HepG2 (cell line): ENCODE results near the gene ISG20. TPM values are rescaled to one million over a fixed set of nuclear protein-coding genes. Genes with fewer than 3 reads are reported as not detected.
A peak's percentile ranks its signal among the peaks of the same experiment; 100 is the strongest.

Experiments used
- CBX5 ChIP-seq: sonication (generic); formaldehyde crosslinking; IDR thresholded peaks from 2 replicates; pipeline ENCODE4 v1.4.0; 2020; ENCODE audit warnings: missing genetic modification reagents, borderline replicate concordance
- CENPT ChIP-seq: sonication (generic); formaldehyde crosslinking; IDR thresholded peaks from 2 replicates; pipeline ENCODE4 v1.8.0; 2022; ENCODE audit warnings: low read depth, mild to moderate bottlenecking, moderate library complexity, missing genetic modification reagents
- DBP ChIP-seq: sonication (generic); formaldehyde crosslinking; IDR thresholded peaks from 2 replicates; pipeline ENCODE4 v1.4.0; 2020; ENCODE audit warnings: missing genetic modification reagents; ENCODE audit errors: not compliant biosample characterization
- MYPOP ChIP-seq: sonication (generic); formaldehyde crosslinking; IDR thresholded peaks from 2 replicates; pipeline ENCODE4 v1.8.1; 2023; ENCODE audit warnings: mild to moderate bottlenecking, moderate library complexity, missing genetic modification reagents
- PHF8 ChIP-seq: sonication (generic); formaldehyde crosslinking; IDR thresholded peaks from 2 replicates; pipeline ENCODE4 v1.5.0; 2020; ENCODE audit warnings: missing genetic modification reagents
- SMAD1 ChIP-seq: sonication (generic); formaldehyde crosslinking; IDR thresholded peaks from 2 replicates; pipeline ENCODE4 v1.4.0; 2020; ENCODE audit warnings: missing genetic modification reagents, low read depth, mild to moderate bottlenecking, borderline replicate concordance
- SP1 ChIP-seq, 2 experiments: fragments of 450-650 bp in 1 of 2; sonication (generic) in 1 of 2; formaldehyde crosslinking in 1 of 2; IDR thresholded peaks; 2 replicates each; pipeline versions ENCODE4 v1.4.0 to v1.6.1; 2016 to 2020; ENCODE audit warnings: missing genetic modification reagents in 1 of 2
- TCF7 ChIP-seq: sonication (generic); IDR thresholded peaks from 2 replicates; pipeline ENCODE4 v1.6.1; 2016; ENCODE audit warnings: antibody characterized with exemption, low read depth
- TMF1 ChIP-seq: sonication (generic); formaldehyde crosslinking; IDR thresholded peaks from 2 replicates; pipeline ENCODE4 v1.8.1; 2022; ENCODE audit warnings: low read depth, missing genetic modification reagents
- ZNF646 ChIP-seq: sonication (generic); formaldehyde crosslinking; IDR thresholded peaks from 2 replicates; pipeline ENCODE4 v1.9.0; 2021; ENCODE audit warnings: mild to moderate bottlenecking, missing genetic modification reagents
- polyA plus RNA-seq, 8 experiments: library from polyadenylated mRNA; depleted of rRNA in 3 of 8; stranded (reverse) in 7 of 8; unstranded in 1 of 8; fragments of >200 nt; fragmentation: Illumina TruSeq in 4 of 8; extraction: Trizol in 4 of 8; gene quantifications; 2 replicates each; pipeline versions ENCODE4 v1.2.1 to v1.2.3, GENCODE V29; 2011 to 2016; ENCODE audit warnings: low read depth in 4 of 8, missing spikeins in 1 of 8, mixed read lengths in 1 of 8; ENCODE audit not compliant: insufficient read depth in 1 of 8
- total RNA-seq, 5 experiments: library from RNA; depleted of rRNA; stranded (reverse); fragments of >200 nt; fragmentation: Illumina TruSeq; extraction: Trizol; gene quantifications; 2 replicates each; pipeline ENCODE4 v1.2.3, GENCODE V29; 2016; ENCODE audit warnings: low read depth in 1 of 5
- TF ChIP-seq, protein P1 (sequence below): sonication (generic); formaldehyde crosslinking; IDR thresholded peaks from 2 replicates; pipeline ENCODE4 v1.4.0; 2020; ENCODE audit warnings: mild to moderate bottlenecking, missing genetic modification reagents, borderline replicate concordance

Gene ISG20
- total and polyA plus RNA-seq, 2 of the 13 experiments (the other 11 are each of a cell fraction or from before 2014, with no cell fraction given), result 6.3 to 31.5 TPM

DNA sequence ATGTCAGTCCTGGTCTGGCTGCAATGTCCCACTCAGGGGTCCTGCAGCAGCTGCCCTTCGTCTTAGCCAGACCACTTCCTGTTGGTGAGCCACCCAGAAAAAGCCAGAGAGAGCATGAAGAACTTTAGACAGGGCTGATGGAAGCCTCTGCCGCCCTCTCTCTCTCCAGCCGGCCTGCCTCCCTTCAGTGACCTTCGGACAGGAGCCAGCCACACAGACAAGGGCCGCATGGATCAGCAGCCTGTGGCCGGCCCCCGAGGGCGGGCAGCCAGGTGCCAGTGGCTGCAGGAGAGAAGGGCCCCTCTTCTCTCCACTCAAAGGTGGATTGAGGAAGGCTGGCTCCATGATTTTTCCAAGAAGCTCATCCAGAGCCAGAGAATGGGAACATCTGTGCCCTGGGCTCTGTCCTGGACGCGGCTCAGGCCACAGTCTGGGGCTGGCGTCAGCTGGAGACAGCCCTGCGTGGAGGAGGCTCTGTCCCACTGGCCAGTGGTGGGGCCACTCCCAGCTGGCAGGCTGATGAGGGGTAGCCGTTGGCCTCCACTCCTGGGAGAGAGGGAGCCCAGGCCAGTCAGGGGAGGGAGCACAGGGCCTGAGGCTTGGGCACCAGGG is 42.9 kb downstream of the ISG20 start (continued):
- no peak for TF ChIP-seq DBP (CRISPR knock-in tag)
- TF ChIP-seq CBX5, result no peak
- no peak for TF ChIP-seq SMAD1 (CRISPR knock-in tag)
- no peak for TF ChIP-seq CENPT (CRISPR knock-in tag)
- TF ChIP-seq SP1 (IDR thresholded peaks at IDR 0.05), result no peak
- TF ChIP-seq SP1 (CRISPR knock-in tag; IDR thresholded peaks at IDR 0.05), result no peak
- TF ChIP-seq TCF7, result no peak; the same call in 1 of the 2 replicates
- TF ChIP-seq MYPOP (CRISPR knock-in tag), result no peak
- no peak for TF ChIP-seq ZNF646 (CRISPR knock-in tag)
- TF ChIP-seq TMF1 (CRISPR knock-in tag), result peak; percentile 48; the same call in 1 of the 2 replicates
- TF ChIP-seq, protein P1, sequence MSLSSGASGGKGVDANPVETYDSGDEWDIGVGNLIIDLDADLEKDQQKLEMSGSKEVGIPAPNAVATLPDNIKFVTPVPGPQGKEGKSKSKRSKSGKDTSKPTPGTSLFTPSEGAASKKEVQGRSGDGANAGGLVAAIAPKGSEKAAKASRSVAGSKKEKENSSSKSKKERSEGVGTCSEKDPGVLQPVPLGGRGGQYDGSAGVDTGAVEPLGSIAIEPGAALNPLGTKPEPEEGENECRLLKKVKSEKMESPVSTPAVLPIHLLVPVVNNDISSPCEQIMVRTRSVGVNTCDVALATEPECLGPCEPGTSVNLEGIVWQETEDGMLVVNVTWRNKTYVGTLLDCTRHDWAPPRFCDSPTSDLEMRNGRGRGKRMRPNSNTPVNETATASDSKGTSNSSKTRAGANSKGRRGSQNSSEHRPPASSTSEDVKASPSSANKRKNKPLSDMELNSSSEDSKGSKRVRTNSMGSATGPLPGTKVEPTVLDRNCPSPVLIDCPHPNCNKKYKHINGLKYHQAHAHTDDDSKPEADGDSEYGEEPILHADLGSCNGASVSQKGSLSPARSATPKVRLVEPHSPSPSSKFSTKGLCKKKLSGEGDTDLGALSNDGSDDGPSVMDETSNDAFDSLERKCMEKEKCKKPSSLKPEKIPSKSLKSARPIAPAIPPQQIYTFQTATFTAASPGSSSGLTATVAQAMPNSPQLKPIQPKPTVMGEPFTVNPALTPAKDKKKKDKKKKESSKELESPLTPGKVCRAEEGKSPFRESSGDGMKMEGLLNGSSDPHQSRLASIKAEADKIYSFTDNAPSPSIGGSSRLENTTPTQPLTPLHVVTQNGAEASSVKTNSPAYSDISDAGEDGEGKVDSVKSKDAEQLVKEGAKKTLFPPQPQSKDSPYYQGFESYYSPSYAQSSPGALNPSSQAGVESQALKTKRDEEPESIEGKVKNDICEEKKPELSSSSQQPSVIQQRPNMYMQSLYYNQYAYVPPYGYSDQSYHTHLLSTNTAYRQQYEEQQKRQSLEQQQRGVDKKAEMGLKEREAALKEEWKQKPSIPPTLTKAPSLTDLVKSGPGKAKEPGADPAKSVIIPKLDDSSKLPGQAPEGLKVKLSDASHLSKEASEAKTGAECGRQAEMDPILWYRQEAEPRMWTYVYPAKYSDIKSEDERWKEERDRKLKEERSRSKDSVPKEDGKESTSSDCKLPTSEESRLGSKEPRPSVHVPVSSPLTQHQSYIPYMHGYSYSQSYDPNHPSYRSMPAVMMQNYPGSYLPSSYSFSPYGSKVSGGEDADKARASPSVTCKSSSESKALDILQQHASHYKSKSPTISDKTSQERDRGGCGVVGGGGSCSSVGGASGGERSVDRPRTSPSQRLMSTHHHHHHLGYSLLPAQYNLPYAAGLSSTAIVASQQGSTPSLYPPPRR (CRISPR knock-in tag), result no peak
- TF ChIP-seq PHF8 (CRISPR knock-in tag), result peak; percentile 73
